ENCODE data around the gene JAKMIP2.
"Not testable (repeated sequence)": the region's sequence is repeated elsewhere in the genome, so short reads cannot be mapped to it uniquely, and the experiment has no call there.

The JAKMIP2 gene

GRCh38 chr5:147822686-147823491 is 40.4 kb upstream of the JAKMIP2 start (continued):
- TF ChIP-seq YY1 (tag by site-specific recombination; IDR thresholded peaks at IDR 0.05) (peak; percentile 61; the same call in 1 of the 2 replicates), CTCF (tag by site-specific recombination; IDR thresholded peaks at IDR 0.05) (peak; percentile 77), ZNF518A (tag by site-specific recombination; conservative IDR thresholded peaks at IDR 0.05; ENCODE audit: low read depth) (0 out of 2 replicates have a peak, but pooled peaks have one; percentile 25), ZNF701 (tag by site-specific recombination; IDR thresholded peaks at IDR 0.05) (no peak), MZF1 (tag by site-specific recombination; IDR thresholded peaks at IDR 0.05; ENCODE audit: borderline replicate concordance) (no peak), ZNF37A (tag by site-specific recombination; IDR thresholded peaks at IDR 0.05) (no peak), TRIM28 (IDR thresholded peaks at IDR 0.05; ENCODE audit: borderline replicate concordance, low read length) (no peak), ZNF341 (tag by site-specific recombination; IDR thresholded peaks at IDR 0.05; ENCODE audit: low read depth) (no peak), ZSCAN30 (tag by site-specific recombination; IDR thresholded peaks at IDR 0.05) (peak; percentile 80), WT1 (tag by site-specific recombination; IDR thresholded peaks at IDR 0.05) (no peak), ZNF2 (tag by site-specific recombination; IDR thresholded peaks at IDR 0.05) (peak; percentile 33; the same call in 1 of the 2 replicates), ZNF664 (tag by site-specific recombination; IDR thresholded peaks at IDR 0.05) (0 out of 2 replicates have a peak, but pooled peaks have one; percentile 16), ZNF660 (tag by site-specific recombination; IDR thresholded peaks at IDR 0.05) (peak; percentile 63), ZNF416 (tag by site-specific recombination; IDR thresholded peaks at IDR 0.05) (no peak)

GRCh38 chr5:147822222-147822621 is 39.7 kb upstream of the JAKMIP2 start:
- H3K27ac ChIP-seq (ENCODE audit: extremely low read depth, low read depth, low read length); H3K9me3 ChIP-seq (ENCODE audit: control insufficient read depth, insufficient read depth, low read depth, low read length); H3K36me3 ChIP-seq (ENCODE audit: control insufficient read depth in 2 of 2, insufficient read depth in 1 of 2, low read length in 2 of 2); H3K4me3 ChIP-seq (ENCODE audit: low read depth, low read length); H3K4me1 ChIP-seq (ENCODE audit: control insufficient read depth, insufficient read depth, low read length): not testable (repeated sequence)
- CTCF ChIA-PET, result interaction anchor here (0.6 to 5.7 kb wide), 26 partner anchors 10 to 1345 kb away, joined by 3 to 103 read pairs (median 4); partner anchors contain the start of gene SPINK1
- POLR2A ChIA-PET, result interaction anchor here (1.0 kb wide), 1 partner anchor 40 kb away, joined by 3 read pairs; the partner anchor contains the start of gene JAKMIP2

GRCh38 chr5:147821766-147822165 is 39.2 kb upstream of the JAKMIP2 start:
- H3K36me3 ChIP-seq (ENCODE audit: control insufficient read depth in 2 of 2, insufficient read depth in 1 of 2, low read length in 2 of 2), result no peaks in the 10 kb centered on the region
- no peaks in the 10 kb centered on the region for H3K9me3 ChIP-seq (ENCODE audit: control insufficient read depth, insufficient read depth, low read depth, low read length)
- H3K27ac ChIP-seq (ENCODE audit: extremely low read depth, low read depth, low read length), result no peak overlapping the region
- no peak overlapping the region for H3K4me3 ChIP-seq (ENCODE audit: low read depth, low read length)
- TF ChIP-seq PRDM4 (tag by site-specific recombination; IDR thresholded peaks at IDR 0.05) (no peak), ZNF311 (tag by site-specific recombination; IDR thresholded peaks at IDR 0.05; ENCODE audit: borderline replicate concordance) (no peak), ZNF510 (tag by site-specific recombination; IDR thresholded peaks at IDR 0.05; ENCODE audit: insufficient replicate concordance) (no peak), ZNF391 (tag by site-specific recombination; IDR thresholded peaks at IDR 0.05; ENCODE audit: borderline replicate concordance, low read depth) (no peak), ZBTB48 (tag by site-specific recombination; IDR thresholded peaks at IDR 0.05) (no peak), SP7 (tag by site-specific recombination; IDR thresholded peaks at IDR 0.05) (no peak)
- POLR2A ChIA-PET, result interaction anchor here (1.0 kb wide), 1 partner anchor 39 kb away, joined by 3 read pairs; the partner anchor contains the start of gene JAKMIP2
- H3K4me1 ChIP-seq (ENCODE audit: control insufficient read depth, insufficient read depth, low read length), result no peaks in the 10 kb centered on the region
- CTCF ChIA-PET, result interaction anchor here (0.6 to 5.7 kb wide), 8 partner anchors 11 to 243 kb away, joined by 3 to 103 read pairs (median 6); partner anchors contain the start of gene SPINK1
